RWPE1 (cell line): Measurements from ENCODE around the gene IFNA16.
"Not testable (repeated sequence)": the region's sequence is repeated elsewhere in the genome, so short reads cannot be mapped to it uniquely, and the experiment has no call there.

Experiments
- CTCF ChIA-PET: fragments of 350-600 bp; sonication (Branson Sonifier 250); formaldehyde crosslinking; extraction: SDS; loops from one replicate; lab custom pipeline; 2021; lab: Yijun Ruan, JAX
- POLR2A ChIA-PET: fragments of 400-600 bp; formaldehyde crosslinking; extraction: SDS; loops from one replicate; lab custom pipeline; 2020; ENCODE audit warnings: antibody characterized with exemption; ENCODE audit not compliant: low non-redundant PET; lab: Yijun Ruan, JAX
- DNase-seq: peaks from one replicate; pipeline ENCODE4 v3.0.0; 2012; ENCODE audit warnings: low spot score
- H3K27ac ChIP-seq: fragments of 450-650 bp; 2 replicates; pipeline ENCODE4 v1.5.1; 2017
- TF ChIP-seq, protein P1 (sequence below): fragments of 450-650 bp; conservative IDR thresholded peaks from 2 replicates; pipeline ENCODE4 v1.5.1; 2017; ENCODE audit warnings: low read depth, mild to moderate bottlenecking

Gene IFNA16

DNA sequence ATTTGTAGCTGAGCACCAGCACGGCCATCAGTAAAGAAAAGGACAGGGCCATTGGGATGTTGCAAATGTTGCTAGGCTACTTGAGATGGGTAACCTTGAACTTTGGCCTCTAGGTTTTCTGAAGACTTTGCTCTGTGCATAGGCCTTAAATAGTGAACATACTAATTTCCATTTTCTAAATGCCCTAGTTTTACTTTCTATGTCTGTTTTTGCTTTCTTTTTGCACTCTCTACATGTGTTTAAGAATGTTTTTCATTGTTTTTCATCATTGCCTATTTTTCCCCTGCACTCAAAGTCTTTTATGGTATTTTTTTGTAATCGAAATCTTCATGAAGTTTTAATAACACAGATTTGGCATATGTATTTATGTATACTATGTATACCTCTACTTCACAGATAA, 11.0 kb upstream of the IFNA16 start, which contains the start of gene IFNA17:
IFNA17 (minus strand) TSS at position 101 of the 400 bp plus-strand sequence; CDS start at position 52, 49 bp downstream.
- CTCF ChIA-PET: no interaction called here

DNA sequence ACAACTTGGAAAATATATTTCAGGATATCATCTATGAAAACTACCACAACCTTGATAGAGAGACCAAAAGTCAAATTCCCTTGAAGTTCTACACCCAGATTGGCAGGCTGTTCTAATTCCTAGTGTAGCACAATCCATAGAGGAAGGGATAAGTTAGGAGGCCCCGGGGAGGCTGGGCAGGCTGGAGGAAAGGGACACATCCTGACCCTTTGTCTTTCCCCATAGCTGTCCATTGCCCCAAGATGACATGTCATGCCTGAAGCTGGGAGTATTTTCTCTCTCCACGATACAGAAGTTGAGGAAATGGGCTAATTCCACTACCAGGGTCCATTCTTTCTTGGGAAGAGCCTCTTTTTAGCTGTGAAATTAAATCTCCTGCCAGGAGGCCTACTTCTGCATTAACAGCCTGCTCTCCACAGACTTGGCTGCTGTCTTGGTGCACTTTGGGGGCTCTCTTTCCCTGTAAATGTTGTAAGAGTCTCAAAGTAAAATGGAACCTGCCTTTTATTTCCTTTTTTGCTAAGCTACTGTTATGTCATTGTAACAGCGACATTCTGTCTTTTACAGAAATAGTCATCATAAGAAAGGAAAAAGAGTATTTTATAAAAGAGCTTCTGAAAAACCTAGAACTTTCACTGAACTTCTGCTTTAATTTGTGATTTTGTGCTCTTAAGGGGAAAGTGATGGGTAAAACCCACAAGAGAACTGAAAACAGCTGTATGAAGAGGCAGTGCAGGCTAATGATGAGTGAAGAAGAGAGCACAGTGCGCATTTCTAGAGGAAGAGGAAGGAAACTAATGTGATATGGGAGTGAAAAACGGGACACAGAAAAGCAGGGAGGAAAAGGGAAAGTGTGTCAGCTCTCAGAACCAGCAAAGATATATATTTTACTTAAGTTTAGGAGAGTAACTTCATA, 3.4 kb downstream of the IFNA16 start:
- CTCF ChIA-PET: interaction anchor here (0.7 kb wide), 1 partner anchor 11 kb away, joined by 3 read pairs; no protein-coding TSS in a partner anchor
- not testable (repeated sequence) for H3K27ac ChIP-seq

More for the DNA sequence above, 11.0 kb upstream of the IFNA16 start, which contains the start of gene IFNA17:
- TF ChIP-seq, protein P1, sequence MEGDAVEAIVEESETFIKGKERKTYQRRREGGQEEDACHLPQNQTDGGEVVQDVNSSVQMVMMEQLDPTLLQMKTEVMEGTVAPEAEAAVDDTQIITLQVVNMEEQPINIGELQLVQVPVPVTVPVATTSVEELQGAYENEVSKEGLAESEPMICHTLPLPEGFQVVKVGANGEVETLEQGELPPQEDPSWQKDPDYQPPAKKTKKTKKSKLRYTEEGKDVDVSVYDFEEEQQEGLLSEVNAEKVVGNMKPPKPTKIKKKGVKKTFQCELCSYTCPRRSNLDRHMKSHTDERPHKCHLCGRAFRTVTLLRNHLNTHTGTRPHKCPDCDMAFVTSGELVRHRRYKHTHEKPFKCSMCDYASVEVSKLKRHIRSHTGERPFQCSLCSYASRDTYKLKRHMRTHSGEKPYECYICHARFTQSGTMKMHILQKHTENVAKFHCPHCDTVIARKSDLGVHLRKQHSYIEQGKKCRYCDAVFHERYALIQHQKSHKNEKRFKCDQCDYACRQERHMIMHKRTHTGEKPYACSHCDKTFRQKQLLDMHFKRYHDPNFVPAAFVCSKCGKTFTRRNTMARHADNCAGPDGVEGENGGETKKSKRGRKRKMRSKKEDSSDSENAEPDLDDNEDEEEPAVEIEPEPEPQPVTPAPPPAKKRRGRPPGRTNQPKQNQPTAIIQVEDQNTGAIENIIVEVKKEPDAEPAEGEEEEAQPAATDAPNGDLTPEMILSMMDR: no peak
- DNase-seq: no peak
- POLR2A ChIA-PET: no interaction called here
- H3K27ac ChIP-seq: no peak within 1 kb of the TSS

DNA sequence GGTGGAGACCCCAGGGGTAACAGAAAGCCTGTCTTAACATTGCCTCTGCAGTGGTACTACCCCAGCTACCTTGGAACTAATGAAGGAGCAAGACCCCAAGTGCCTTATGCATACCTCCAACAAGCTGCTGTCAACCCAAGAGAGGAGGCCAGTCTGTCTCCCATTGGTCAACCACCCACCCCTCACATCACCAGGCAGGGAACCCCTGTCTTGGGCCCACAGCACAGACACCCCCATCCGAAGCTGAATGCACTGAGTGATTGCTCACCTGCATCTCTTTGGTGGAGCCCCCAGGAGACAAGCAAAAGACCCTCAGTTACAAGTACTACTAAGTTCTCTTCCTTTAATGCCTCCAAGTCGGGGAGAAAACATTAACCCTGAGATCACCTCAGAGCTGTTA, 5.0 kb downstream of the IFNA16 start:
- DNase-seq, H3K27ac ChIP-seq, POLR2A ChIA-PET, CTCF ChIA-PET: not testable (repeated sequence)

More for the DNA sequence above, 3.4 kb downstream of the IFNA16 start:
- DNase-seq, POLR2A ChIA-PET: not testable (repeated sequence)

DNA sequence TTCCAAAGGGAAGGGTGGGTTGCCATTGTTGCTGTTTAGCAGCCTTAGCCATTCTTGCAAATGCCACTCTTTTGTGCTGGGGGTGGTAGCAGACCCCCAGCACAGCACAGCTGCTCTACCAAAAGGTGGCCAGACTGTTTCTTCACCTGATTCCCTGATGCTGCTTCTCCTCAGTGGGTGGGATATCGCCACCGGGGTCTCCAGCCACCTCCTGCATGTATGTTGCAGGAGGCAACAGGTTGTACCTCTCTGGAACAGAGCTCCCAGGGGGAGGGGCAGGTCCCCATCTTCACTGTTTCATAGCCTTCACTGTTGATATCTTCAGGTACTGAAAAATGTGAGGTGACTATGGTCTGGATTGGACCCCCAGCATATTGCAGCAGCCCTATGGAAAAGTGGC, 6.3 kb downstream of the IFNA16 start:
- not testable (repeated sequence) for DNase-seq

DNA sequence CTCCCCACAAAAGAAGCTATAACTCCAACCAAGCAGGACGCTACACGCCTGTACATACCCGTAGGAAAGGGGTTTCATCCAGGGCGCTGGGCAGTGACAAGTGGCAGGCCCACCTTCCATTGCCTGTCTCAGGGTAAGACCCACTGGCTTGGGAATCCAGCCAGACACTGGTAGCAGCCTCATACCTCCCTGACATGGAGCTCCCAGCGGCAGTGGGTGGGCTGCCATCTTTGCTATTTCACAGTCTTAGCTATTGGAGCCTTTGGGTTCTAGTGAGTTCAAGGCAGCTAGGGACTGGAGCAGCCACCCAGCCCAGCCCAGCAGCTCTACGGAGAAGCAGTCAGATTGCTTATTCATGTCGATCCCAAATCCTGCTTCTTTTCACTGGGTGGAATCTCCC, 6.8 kb downstream of the IFNA16 start:
- CTCF ChIA-PET: no interaction called here
- TF ChIP-seq, protein P1: no peak
- POLR2A ChIA-PET: no interaction called here
- DNase-seq: no peak
- H3K27ac ChIP-seq: no peak overlapping the region

More for the DNA sequence above, 6.3 kb downstream of the IFNA16 start:
- POLR2A ChIA-PET, H3K27ac ChIP-seq, CTCF ChIA-PET: not testable (repeated sequence)

DNA sequence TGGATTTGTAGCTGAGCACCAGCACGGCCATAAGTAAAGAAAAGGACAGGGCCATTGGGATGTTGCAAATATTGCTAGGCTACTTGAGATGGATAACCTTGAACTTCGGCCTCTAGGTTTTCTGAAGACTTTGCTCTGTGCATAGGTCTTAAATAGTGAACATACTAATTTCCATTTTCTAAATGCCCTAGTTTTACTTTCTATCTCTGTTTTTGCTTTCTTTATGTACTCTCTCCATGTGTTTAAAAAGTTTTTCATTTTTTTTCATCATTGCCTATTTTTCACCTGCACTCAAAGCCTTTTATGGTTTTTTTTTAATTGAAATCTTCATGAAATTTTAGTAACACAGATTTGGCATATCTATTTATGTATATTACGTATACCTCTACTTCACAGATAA, 10.1 kb downstream of the IFNA16 start, which contains the start of gene IFNA10:
IFNA10 (minus strand) TSS at position 101 of the 400 bp plus-strand sequence; CDS start at position 55, 46 bp downstream.
- H3K27ac ChIP-seq, POLR2A ChIA-PET, DNase-seq: not testable (repeated sequence)
- CTCF ChIA-PET: interaction anchor here (0.7 kb wide), 1 partner anchor 82 kb away, joined by 5 read pairs; no protein-coding TSS in a partner anchor

DNA sequence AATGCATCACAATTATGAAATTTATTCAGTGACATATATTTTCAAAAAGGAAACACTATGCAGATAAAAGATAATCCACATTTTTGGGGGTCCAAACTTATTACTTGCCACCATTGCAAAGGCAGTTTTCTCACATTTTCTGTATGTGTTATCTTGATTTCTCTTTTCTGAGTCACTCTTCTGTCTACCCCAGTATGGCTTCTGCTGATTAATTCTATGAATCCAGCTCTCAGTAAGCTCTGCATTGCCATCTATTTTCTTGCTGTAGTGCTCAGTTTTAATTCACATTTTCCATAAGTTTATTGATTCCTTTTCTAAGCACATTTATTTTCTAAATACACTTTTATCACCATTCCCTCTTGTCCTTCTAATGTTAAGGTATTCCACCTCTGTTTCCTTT, 11.9 kb downstream of the IFNA16 start:
- H3K27ac ChIP-seq: no peak overlapping the region
- TF ChIP-seq, protein P1: no peak
- CTCF ChIA-PET: no interaction called here
- DNase-seq: no peak
- POLR2A ChIA-PET: no interaction called here

DNA sequence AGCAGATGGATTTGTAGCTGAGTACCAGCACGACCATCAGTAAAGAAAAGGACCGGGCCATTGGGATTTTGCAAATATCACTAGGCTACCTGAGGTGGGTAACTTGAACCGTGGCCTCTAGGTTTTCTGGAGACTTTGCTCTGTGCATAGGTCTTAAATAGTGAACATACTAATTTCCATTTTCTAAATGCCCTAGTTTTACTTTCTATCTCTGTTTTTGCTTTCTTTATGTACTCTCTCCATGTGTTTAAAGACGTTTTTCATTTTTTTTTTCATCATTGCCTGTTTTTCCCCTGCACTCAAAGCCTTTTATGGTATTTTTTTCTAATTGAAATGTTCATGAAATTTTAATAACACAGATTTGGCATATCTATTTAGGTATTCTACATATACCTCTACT, 15.0 kb downstream of the IFNA16 start, which contains the start of gene IFNA7:
IFNA7 (minus strand) TSS at position 101 of the 400 bp plus-strand sequence; CDS start at position 61, 40 bp downstream.
- CTCF ChIA-PET: interaction anchor here (0.7 kb wide), 1 partner anchor 266 kb away, joined by 4 read pairs; no protein-coding TSS in a partner anchor
- POLR2A ChIA-PET: not testable (repeated sequence)

More for the DNA sequence above, 15.0 kb downstream of the IFNA16 start, which contains the start of gene IFNA7:
- DNase-seq, H3K27ac ChIP-seq: not testable (repeated sequence)
